ENCODE data around the gene NGEF. TPM values are rescaled to one million over a fixed set of nuclear protein-coding genes. Genes with fewer than 3 reads are reported as not detected.

Gene NGEF
- total and polyA plus RNA-seq, 10 of the 15 experiments (the other 5 are each of a cell fraction or from before 2014, with no cell fraction given): 0.12 TPM; not detected in 9

DNA sequence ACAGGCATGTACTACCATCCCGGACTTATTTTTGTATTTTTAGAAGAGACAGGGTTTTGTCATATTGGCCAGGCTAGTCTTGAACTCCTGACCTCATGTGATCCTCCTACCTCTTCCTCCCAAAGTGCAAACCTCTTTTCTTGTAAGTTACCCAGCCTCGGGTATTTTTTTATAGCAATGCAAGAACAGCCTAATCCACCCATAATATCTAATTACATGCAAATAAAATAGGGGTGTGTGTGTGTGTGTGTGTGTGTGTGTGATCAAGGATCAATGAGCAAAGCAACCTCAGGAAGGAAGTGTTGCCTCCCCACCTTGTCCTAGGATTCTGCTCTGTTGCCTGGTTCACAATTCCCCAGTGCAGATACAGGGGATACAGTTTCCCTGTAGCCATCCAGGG, 45.6 kb downstream of the NGEF start (continued):
- TF ChIP-seq, protein P1, sequence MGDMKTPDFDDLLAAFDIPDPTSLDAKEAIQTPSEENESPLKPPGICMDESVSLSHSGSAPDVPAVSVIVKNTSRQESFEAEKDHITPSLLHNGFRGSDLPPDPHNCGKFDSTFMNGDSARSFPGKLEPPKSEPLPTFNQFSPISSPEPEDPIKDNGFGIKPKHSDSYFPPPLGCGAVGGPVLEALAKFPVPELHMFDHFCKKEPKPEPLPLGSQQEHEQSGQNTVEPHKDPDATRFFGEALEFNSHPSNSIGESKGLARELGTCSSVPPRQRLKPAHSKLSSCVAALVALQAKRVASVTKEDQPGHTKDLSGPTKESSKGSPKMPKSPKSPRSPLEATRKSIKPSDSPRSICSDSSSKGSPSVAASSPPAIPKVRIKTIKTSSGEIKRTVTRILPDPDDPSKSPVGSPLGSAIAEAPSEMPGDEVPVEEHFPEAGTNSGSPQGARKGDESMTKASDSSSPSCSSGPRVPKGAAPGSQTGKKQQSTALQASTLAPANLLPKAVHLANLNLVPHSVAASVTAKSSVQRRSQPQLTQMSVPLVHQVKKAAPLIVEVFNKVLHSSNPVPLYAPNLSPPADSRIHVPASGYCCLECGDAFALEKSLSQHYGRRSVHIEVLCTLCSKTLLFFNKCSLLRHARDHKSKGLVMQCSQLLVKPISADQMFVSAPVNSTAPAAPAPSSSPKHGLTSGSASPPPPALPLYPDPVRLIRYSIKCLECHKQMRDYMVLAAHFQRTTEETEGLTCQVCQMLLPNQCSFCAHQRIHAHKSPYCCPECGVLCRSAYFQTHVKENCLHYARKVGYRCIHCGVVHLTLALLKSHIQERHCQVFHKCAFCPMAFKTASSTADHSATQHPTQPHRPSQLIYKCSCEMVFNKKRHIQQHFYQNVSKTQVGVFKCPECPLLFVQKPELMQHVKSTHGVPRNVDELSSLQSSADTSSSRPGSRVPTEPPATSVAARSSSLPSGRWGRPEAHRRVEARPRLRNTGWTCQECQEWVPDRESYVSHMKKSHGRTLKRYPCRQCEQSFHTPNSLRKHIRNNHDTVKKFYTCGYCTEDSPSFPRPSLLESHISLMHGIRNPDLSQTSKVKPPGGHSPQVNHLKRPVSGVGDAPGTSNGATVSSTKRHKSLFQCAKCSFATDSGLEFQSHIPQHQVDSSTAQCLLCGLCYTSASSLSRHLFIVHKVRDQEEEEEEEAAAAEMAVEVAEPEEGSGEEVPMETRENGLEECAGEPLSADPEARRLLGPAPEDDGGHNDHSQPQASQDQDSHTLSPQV (IDR thresholded peaks at IDR 0.05): no peak
- TF ChIP-seq FOXM1 (IDR thresholded peaks at IDR 0.05; ENCODE audit: low read depth, low read length) (no peak), POLR2A (IDR thresholded peaks at IDR 0.05; ENCODE audit: low read depth, low read length) (no peak), ESRRA (IDR thresholded peaks at IDR 0.05; ENCODE audit: low read length) (no peak), NFYB (IDR thresholded peaks at IDR 0.05; ENCODE audit: insufficient read depth, low read depth, low read length) (no peak), RFX5 (IDR thresholded peaks at IDR 0.05; ENCODE audit: low read depth, low read length) (no peak), JUND (IDR thresholded peaks at IDR 0.05; ENCODE audit: low read depth, low read length) (no peak), CBX3 (IDR thresholded peaks at IDR 0.05; ENCODE audit: borderline replicate concordance, low read depth) (no peak)
- TF ChIP-seq, protein P2, sequence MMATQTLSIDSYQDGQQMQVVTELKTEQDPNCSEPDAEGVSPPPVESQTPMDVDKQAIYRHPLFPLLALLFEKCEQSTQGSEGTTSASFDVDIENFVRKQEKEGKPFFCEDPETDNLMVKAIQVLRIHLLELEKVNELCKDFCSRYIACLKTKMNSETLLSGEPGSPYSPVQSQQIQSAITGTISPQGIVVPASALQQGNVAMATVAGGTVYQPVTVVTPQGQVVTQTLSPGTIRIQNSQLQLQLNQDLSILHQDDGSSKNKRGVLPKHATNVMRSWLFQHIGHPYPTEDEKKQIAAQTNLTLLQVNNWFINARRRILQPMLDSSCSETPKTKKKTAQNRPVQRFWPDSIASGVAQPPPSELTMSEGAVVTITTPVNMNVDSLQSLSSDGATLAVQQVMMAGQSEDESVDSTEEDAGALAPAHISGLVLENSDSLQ (IDR thresholded peaks at IDR 0.05): no peak
- TF ChIP-seq, protein P3, sequence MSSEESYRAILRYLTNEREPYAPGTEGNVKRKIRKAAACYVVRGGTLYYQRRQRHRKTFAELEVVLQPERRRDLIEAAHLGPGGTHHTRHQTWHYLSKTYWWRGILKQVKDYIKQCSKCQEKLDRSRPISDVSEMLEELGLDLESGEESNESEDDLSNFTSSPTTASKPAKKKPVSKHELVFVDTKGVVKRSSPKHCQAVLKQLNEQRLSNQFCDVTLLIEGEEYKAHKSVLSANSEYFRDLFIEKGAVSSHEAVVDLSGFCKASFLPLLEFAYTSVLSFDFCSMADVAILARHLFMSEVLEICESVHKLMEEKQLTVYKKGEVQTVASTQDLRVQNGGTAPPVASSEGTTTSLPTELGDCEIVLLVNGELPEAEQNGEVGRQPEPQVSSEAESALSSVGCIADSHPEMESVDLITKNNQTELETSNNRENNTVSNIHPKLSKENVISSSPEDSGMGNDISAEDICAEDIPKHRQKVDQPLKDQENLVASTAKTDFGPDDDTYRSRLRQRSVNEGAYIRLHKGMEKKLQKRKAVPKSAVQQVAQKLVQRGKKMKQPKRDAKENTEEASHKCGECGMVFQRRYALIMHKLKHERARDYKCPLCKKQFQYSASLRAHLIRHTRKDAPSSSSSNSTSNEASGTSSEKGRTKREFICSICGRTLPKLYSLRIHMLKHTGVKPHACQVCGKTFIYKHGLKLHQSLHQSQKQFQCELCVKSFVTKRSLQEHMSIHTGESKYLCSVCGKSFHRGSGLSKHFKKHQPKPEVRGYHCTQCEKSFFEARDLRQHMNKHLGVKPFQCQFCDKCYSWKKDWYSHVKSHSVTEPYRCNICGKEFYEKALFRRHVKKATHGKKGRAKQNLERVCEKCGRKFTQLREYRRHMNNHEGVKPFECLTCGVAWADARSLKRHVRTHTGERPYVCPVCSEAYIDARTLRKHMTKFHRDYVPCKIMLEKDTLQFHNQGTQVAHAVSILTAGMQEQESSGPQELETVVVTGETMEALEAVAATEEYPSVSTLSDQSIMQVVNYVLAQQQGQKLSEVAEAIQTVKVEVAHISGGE (CRISPR knock-in tag; IDR thresholded peaks at IDR 0.05): no peak
